ENCODE measurements around the gene GPR4. TPM values are rescaled to one million over a fixed set of nuclear protein-coding genes. Genes with fewer than 3 reads are reported as not detected.
A peak's percentile ranks its signal among the peaks of the same experiment; 100 is the strongest.

The GPR4 gene
- total RNA-seq, 2 experiments from 2014 or later: 0.38 TPM; not detected in 1

GRCh38 chr19:45646345-45646698 is 44.3 kb upstream of the GPR4 start:
- H2AFZ ChIP-seq (ENCODE audit: low read length): peak overlapping the region; percentile 98
- no peaks in the 10 kb centered on the region for H3K36me3 ChIP-seq (ENCODE audit: insufficient read depth, low read length)
- H3K79me2 ChIP-seq (ENCODE audit: insufficient read depth, low read depth, low read length): no peaks in the 10 kb centered on the region
- TF ChIP-seq EZH2phosphoT487 (IDR thresholded peaks at IDR 0.05; ENCODE audit: borderline replicate concordance, low read depth, low read length) (no peak), CTCF (conservative IDR thresholded peaks at IDR 0.05; ENCODE audit: low read length) (no peak)
- intact Hi-C loops (cut with micrococcal nuclease; ENCODE audit: unreplicated experiment): loop anchor here (10.0 kb wide), 1 partner anchor 222 kb away; the partner anchor contains the start of gene ERCC1
- H3K9me3 ChIP-seq (ENCODE audit: low read length): no peaks in the 10 kb centered on the region
- POLR2A ChIA-PET: interaction anchor here (0.6 to 1.0 kb wide), 2 partner anchors 31 to 58 kb away, joined by 3 read pairs; no protein-coding TSS in a partner anchor
- no TSS peak for BruUV-seq (replicated peaks)
- no peak for DNase-seq (ENCODE audit: low spot score)
- peaks cover 30% of the 10 kb centered on the region for H3K4me1 ChIP-seq (ENCODE audit: insufficient read depth, low read length, poor library complexity, severe bottlenecking)
- no peaks in the 10 kb centered on the region for H3K9me2 ChIP-seq (ENCODE audit: insufficient read depth, low read length)
- no peak overlapping the region for H3K27ac ChIP-seq (ENCODE audit: low read depth, low read length, poor library complexity, severe bottlenecking)
- H3K4me3 ChIP-seq (ENCODE audit: low read depth, low read length, poor library complexity, severe bottlenecking): peak overlapping the region; percentile 68
- peak overlapping the region; percentile 72 for H3K4me2 ChIP-seq (ENCODE audit: low read length)
- H4K20me1 ChIP-seq (ENCODE audit: insufficient read depth, low read length): no peaks in the 10 kb centered on the region
- CTCF ChIA-PET (ENCODE audit: unreplicated experiment): interaction anchor here (0.6 to 0.9 kb wide), 2 partner anchors 161 to 330 kb away, joined by 3 to 4 read pairs; no protein-coding TSS in a partner anchor

GRCh38 chr19:45645631-45646344 is 43.8 kb upstream of the GPR4 start:
- POLR2A ChIA-PET: interaction anchor here (0.5 to 1.0 kb wide), 5 partner anchors 16 to 58 kb away, joined by 3 to 8 read pairs (median 3); partner anchors contain the start of gene GIPR
- no TSS peak for BruUV-seq (replicated peaks)
- Histone ChIP-seq H4K20me1 (ENCODE audit: insufficient read depth, low read length) (no peaks in the 10 kb centered on the region), H3K9me3 (ENCODE audit: low read length) (no peaks in the 10 kb centered on the region), H3K9me2 (ENCODE audit: insufficient read depth, low read length) (no peaks in the 10 kb centered on the region), H3K79me2 (ENCODE audit: insufficient read depth, low read depth, low read length) (no peaks in the 10 kb centered on the region), H3K36me3 (ENCODE audit: insufficient read depth, low read length) (no peaks in the 10 kb centered on the region), H3K27ac (ENCODE audit: low read depth, low read length, poor library complexity, severe bottlenecking) (no peak overlapping the region), H3K4me1 (ENCODE audit: insufficient read depth, low read length, poor library complexity, severe bottlenecking) (peaks cover 36% of the 10 kb centered on the region), H3K4me3 (ENCODE audit: low read depth, low read length, poor library complexity, severe bottlenecking) (peak overlapping the region; percentile 68), H3K4me2 (ENCODE audit: low read length) (peak overlapping the region; percentile 72), H2AFZ (ENCODE audit: low read length) (peak overlapping the region; percentile 98)
- intact Hi-C loops (cut with micrococcal nuclease; ENCODE audit: unreplicated experiment): loop anchor here (10.0 kb wide), 1 partner anchor 221 kb away; the partner anchor contains the start of gene ERCC1
- DNase-seq (ENCODE audit: low spot score): peak; percentile 94
- TF ChIP-seq EZH2phosphoT487 (IDR thresholded peaks at IDR 0.05; ENCODE audit: borderline replicate concordance, low read depth, low read length): no peak
- TF ChIP-seq CTCF (conservative IDR thresholded peaks at IDR 0.05; ENCODE audit: low read length): no peak
- CTCF ChIA-PET (ENCODE audit: unreplicated experiment): interaction anchor here (0.5 to 0.9 kb wide), 5 partner anchors 19 to 330 kb away, joined by 3 to 4 read pairs (median 3); no protein-coding TSS in a partner anchor

All from OCI-LY7 (cell line).